ENCODE results near the gene ROBO4. TPM values are rescaled to one million over a fixed set of nuclear protein-coding genes. Genes with fewer than 3 reads are reported as not detected.

Gene ROBO4
- total and polyA plus RNA-seq, 2 of the 13 experiments (the other 11 are each of a cell fraction or from before 2014, with no cell fraction given): 0.07 to 1.1 TPM

GRCh38 chr11:124875943-124876817 is 21.5 kb downstream of the ROBO4 start (continued):
- TF ChIP-seq, protein P1, sequence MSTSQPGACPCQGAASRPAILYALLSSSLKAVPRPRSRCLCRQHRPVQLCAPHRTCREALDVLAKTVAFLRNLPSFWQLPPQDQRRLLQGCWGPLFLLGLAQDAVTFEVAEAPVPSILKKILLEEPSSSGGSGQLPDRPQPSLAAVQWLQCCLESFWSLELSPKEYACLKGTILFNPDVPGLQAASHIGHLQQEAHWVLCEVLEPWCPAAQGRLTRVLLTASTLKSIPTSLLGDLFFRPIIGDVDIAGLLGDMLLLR (CRISPR knock-in tag; IDR thresholded peaks at IDR 0.05): peak; percentile 70; the same call in 1 of the 2 replicates
- TF ChIP-seq HNRNPK (IDR thresholded peaks at IDR 0.05; ENCODE audit: low read depth, low read length, poor library complexity, severe bottlenecking) (peak; percentile 81), ZNF563 (CRISPR knock-in tag; IDR thresholded peaks at IDR 0.05) (peak; percentile 59; the same call in 1 of the 2 replicates), ATF7-NPFF (CRISPR knock-in tag; IDR thresholded peaks at IDR 0.05; ENCODE audit: low read depth) (peak; percentile 55; the same call in 1 of the 2 replicates), MYC (CRISPR knock-in tag; IDR thresholded peaks at IDR 0.05; ENCODE audit: borderline replicate concordance) (peak; percentile 66; the same call in 1 of the 2 replicates), BHLHE40 (IDR thresholded peaks at IDR 0.05; ENCODE audit: low read length) (no peak), ZNF253 (CRISPR knock-in tag; IDR thresholded peaks at IDR 0.05; ENCODE audit: borderline replicate concordance) (peak; percentile 76; the same call in 1 of the 2 replicates), ARID5B (CRISPR knock-in tag; IDR thresholded peaks at IDR 0.05) (0 out of 2 replicates have a peak, but pooled peaks have one; percentile 13), ZNF7 (CRISPR knock-in tag; IDR thresholded peaks at IDR 0.05) (no peak), ETV5 (CRISPR knock-in tag; IDR thresholded peaks at IDR 0.05; ENCODE audit: borderline replicate concordance) (peak; percentile 95), MBD4 (IDR thresholded peaks at IDR 0.05; ENCODE audit: borderline replicate concordance, low read length) (no peak), FOXK1 (CRISPR knock-in tag; IDR thresholded peaks at IDR 0.05; ENCODE audit: borderline replicate concordance, low read depth) (no peak), ZNF772 (CRISPR knock-in tag; IDR thresholded peaks at IDR 0.05) (no peak), SCMH1 (CRISPR knock-in tag; IDR thresholded peaks at IDR 0.05; ENCODE audit: borderline replicate concordance) (no peak), RXRA (CRISPR knock-in tag; IDR thresholded peaks at IDR 0.05) (no peak)
- TF ChIP-seq, protein P2, sequence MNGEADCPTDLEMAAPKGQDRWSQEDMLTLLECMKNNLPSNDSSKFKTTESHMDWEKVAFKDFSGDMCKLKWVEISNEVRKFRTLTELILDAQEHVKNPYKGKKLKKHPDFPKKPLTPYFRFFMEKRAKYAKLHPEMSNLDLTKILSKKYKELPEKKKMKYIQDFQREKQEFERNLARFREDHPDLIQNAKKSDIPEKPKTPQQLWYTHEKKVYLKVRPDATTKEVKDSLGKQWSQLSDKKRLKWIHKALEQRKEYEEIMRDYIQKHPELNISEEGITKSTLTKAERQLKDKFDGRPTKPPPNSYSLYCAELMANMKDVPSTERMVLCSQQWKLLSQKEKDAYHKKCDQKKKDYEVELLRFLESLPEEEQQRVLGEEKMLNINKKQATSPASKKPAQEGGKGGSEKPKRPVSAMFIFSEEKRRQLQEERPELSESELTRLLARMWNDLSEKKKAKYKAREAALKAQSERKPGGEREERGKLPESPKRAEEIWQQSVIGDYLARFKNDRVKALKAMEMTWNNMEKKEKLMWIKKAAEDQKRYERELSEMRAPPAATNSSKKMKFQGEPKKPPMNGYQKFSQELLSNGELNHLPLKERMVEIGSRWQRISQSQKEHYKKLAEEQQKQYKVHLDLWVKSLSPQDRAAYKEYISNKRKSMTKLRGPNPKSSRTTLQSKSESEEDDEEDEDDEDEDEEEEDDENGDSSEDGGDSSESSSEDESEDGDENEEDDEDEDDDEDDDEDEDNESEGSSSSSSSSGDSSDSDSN (CRISPR knock-in tag; IDR thresholded peaks at IDR 0.05): peak; percentile 93
- TF ChIP-seq, protein P3, sequence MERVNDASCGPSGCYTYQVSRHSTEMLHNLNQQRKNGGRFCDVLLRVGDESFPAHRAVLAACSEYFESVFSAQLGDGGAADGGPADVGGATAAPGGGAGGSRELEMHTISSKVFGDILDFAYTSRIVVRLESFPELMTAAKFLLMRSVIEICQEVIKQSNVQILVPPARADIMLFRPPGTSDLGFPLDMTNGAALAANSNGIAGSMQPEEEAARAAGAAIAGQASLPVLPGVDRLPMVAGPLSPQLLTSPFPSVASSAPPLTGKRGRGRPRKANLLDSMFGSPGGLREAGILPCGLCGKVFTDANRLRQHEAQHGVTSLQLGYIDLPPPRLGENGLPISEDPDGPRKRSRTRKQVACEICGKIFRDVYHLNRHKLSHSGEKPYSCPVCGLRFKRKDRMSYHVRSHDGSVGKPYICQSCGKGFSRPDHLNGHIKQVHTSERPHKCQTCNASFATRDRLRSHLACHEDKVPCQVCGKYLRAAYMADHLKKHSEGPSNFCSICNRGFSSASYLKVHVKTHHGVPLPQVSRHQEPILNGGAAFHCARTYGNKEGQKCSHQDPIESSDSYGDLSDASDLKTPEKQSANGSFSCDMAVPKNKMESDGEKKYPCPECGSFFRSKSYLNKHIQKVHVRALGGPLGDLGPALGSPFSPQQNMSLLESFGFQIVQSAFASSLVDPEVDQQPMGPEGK (CRISPR knock-in tag; IDR thresholded peaks at IDR 0.05): peak; percentile 90
- TF ChIP-seq, protein P4, sequence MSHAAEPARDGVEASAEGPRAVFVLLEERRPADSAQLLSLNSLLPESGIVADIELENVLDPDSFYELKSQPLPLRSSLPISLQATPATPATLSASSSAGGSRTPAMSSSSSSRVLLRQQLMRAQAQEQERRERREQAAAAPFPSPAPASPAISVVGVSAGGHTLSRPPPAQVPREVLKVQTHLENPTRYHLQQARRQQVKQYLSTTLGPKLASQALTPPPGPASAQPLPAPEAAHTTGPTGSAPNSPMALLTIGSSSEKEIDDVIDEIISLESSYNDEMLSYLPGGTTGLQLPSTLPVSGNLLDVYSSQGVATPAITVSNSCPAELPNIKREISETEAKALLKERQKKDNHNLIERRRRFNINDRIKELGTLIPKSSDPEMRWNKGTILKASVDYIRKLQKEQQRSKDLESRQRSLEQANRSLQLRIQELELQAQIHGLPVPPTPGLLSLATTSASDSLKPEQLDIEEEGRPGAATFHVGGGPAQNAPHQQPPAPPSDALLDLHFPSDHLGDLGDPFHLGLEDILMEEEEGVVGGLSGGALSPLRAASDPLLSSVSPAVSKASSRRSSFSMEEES (CRISPR knock-in tag; IDR thresholded peaks at IDR 0.05): no peak

Measured in HepG2 (cell line).